Measurements from ENCODE around the gene ZNF827. TPM values are rescaled to one million over a fixed set of nuclear protein-coding genes. Genes with fewer than 3 reads are reported as not detected.

The ZNF827 gene
- polyA plus RNA-seq, 12 donors, result 13.0 to 73.9 (median 20.0) TPM

- DNase-seq, result no peak
Observed at GRCh38 chr4:145797278-145797677, 141.3 kb downstream of the ZNF827 start.

- DNase-seq, result no peak
Observed at GRCh38 chr4:145796346-145796745, 142.3 kb downstream of the ZNF827 start.

GRCh38 chr4:145795521-145795920 is 143.1 kb downstream of the ZNF827 start:
- no peak for DNase-seq

- no peak for DNase-seq
Observed at GRCh38 chr4:145792429-145792828, 146.2 kb downstream of the ZNF827 start.

GRCh38 chr4:145791988-145792387 is 146.6 kb downstream of the ZNF827 start:
- DNase-seq, result no peak

- no peak for DNase-seq
Observed at GRCh38 chr4:145788755-145789154, 149.9 kb downstream of the ZNF827 start.

- DNase-seq, result no peak
Observed at GRCh38 chr4:145786830-145787229, 151.8 kb downstream of the ZNF827 start.

- DNase-seq, result peak; percentile 8
Observed at GRCh38 chr4:145786261-145786660, 152.4 kb downstream of the ZNF827 start.

GRCh38 chr4:145785391-145786008 is 153.1 kb downstream of the ZNF827 start:
- DNase-seq, result no peak

GRCh38 chr4:145784036-145784435 is 154.6 kb downstream of the ZNF827 start:
- DNase-seq, result no peak

GRCh38 chr4:145782756-145783155 is 155.9 kb downstream of the ZNF827 start:
- no peak for DNase-seq

- DNase-seq, result no peak
Observed at GRCh38 chr4:145781351-145781750, 157.3 kb downstream of the ZNF827 start.

GRCh38 chr4:145779319-145779801 is 159.3 kb downstream of the ZNF827 start:
- DNase-seq, result no peak

- DNase-seq, result no peak
Observed at GRCh38 chr4:145776208-145776607, 162.4 kb downstream of the ZNF827 start.

GRCh38 chr4:145775406-145775805 is 163.2 kb downstream of the ZNF827 start:
- DNase-seq, result no peak

GRCh38 chr4:145774473-145774872 is 164.2 kb downstream of the ZNF827 start:
- DNase-seq, result no peak

- DNase-seq, result no peak
Observed at GRCh38 chr4:145773581-145774234, 164.9 kb downstream of the ZNF827 start.

GRCh38 chr4:145772347-145772746 is 166.3 kb downstream of the ZNF827 start:
- no peak for DNase-seq

- DNase-seq, result no peak
Observed at GRCh38 chr4:145770124-145770523, 168.5 kb downstream of the ZNF827 start.

- DNase-seq, result no peak
Observed at GRCh38 chr4:145769450-145770037, 169.1 kb downstream of the ZNF827 start.

- DNase-seq, result no peak
Observed at GRCh38 chr4:145766273-145766672, 172.3 kb downstream of the ZNF827 start.

- no peak for DNase-seq
Observed at GRCh38 chr4:145763399-145763798, 175.2 kb downstream of the ZNF827 start.

- DNase-seq, result no peak
Observed at GRCh38 chr4:145762719-145763118, 175.9 kb downstream of the ZNF827 start.

All from muscle of arm (tissue), 12 donors.